DMS79 (cell line): ENCODE data around the gene GBX2.

Experiments used
- DNase-seq: peaks from one replicate; lab custom pipeline; 2025; lab: John Stamatoyannopoulos, UW

The GBX2 gene

GRCh38 chr2:236167297-236168109 lies 683 bp downstream of the GBX2 start:
- no peak for DNase-seq

GRCh38 chr2:236166796-236167296 lies 1.3 kb downstream of the GBX2 start:
- DNase-seq: no peak

GRCh38 chr2:236165842-236166795 lies 2.1 kb downstream of the GBX2 start:
- DNase-seq: no peak

- no peak for DNase-seq
Measured at GRCh38 chr2:236164925-236165841, 3.0 kb downstream of the GBX2 start.

- no peak for DNase-seq
Measured at GRCh38 chr2:236164201-236164924, 3.8 kb downstream of the GBX2 start.

- DNase-seq: no peak
Measured at GRCh38 chr2:236163471-236164200, 4.5 kb downstream of the GBX2 start.

- DNase-seq: no peak
Measured at GRCh38 chr2:236162882-236163470, 5.2 kb downstream of the GBX2 start.

GRCh38 chr2:236162031-236162845 lies 5.9 kb downstream of the GBX2 start:
- no peak for DNase-seq

- no peak for DNase-seq
Measured at GRCh38 chr2:236161531-236161930, 6.7 kb downstream of the GBX2 start.

- no peak for DNase-seq
Measured at GRCh38 chr2:236161082-236161462, 7.1 kb downstream of the GBX2 start.

GRCh38 chr2:236160366-236161081 lies 7.7 kb downstream of the GBX2 start:
- DNase-seq: no peak

GRCh38 chr2:236159778-236160170 lies 8.4 kb downstream of the GBX2 start:
- DNase-seq: no peak

- DNase-seq: no peak
Measured at GRCh38 chr2:236158969-236159777, 9.0 kb downstream of the GBX2 start.

GRCh38 chr2:236157815-236158498 lies 10.2 kb downstream of the GBX2 start:
- no peak for DNase-seq

GRCh38 chr2:236157366-236157765 lies 10.8 kb downstream of the GBX2 start:
- DNase-seq: no peak

- no peak for DNase-seq
Measured at GRCh38 chr2:236156860-236157194, 11.4 kb downstream of the GBX2 start.
